CD4-positive, alpha-beta T cell treated with Interleukin-4 for 1 hour (primary cell): ENCODE data around the gene FDCSP.
"Not testable (repeated sequence)": the region's sequence is repeated elsewhere in the genome, so short reads cannot be mapped to it uniquely, and the experiment has no call there.

ENCODE experiments used
- DNase-seq, 2 donors: peaks; one replicate each; pipeline ENCODE4 v3.0.0-alpha.2; 2020 to 2022

FDCSP gene

GRCh38 chr4:70239884-70240591 is 14.1 kb downstream of the FDCSP start:
- no peak for DNase-seq

- not testable (repeated sequence) for DNase-seq
Measured at GRCh38 chr4:70242297-70242696, 16.4 kb downstream of the FDCSP start, which contains the start of gene CSN3. Gene CSN3 (plus strand): TSS chr4:70242597. CDS start chr4:70244820, 2,223 bp downstream.

- DNase-seq = no peak
Measured at GRCh38 chr4:70243091-70243490, 17.2 kb downstream of the FDCSP start.

- no peak for DNase-seq
Measured at GRCh38 chr4:70251250-70251944, 25.5 kb downstream of the FDCSP start.

- DNase-seq = no peak
Measured at GRCh38 chr4:70251945-70252277, 26.0 kb downstream of the FDCSP start.

- DNase-seq = no peak
Measured at GRCh38 chr4:70269674-70270073, 43.8 kb downstream of the FDCSP start.

GRCh38 chr4:70277121-70277520 is 51.2 kb downstream of the FDCSP start:
- DNase-seq = no peak

- DNase-seq = no peak
Measured at GRCh38 chr4:70280567-70280966, 54.6 kb downstream of the FDCSP start.
